ENCODE data around the gene MRPS12. TPM values are rescaled to one million over a fixed set of nuclear protein-coding genes. Genes with fewer than 3 reads are reported as not detected.

MRPS12 gene
- total RNA-seq, 1 donor from 2014 or later = 74.9 TPM

- TF ChIP-seq CTCF (conservative IDR thresholded peaks at IDR 0.05; ENCODE audit: low read depth, low read length) = no peak
- no peak for DNase-seq (ENCODE audit: low read depth)
- H3K4me3 ChIP-seq (ENCODE audit: low read depth, low read length) = no peak overlapping the region
Measured at GRCh38 chr19:38917516-38917915, 13.2 kb upstream of the MRPS12 start.

DNA sequence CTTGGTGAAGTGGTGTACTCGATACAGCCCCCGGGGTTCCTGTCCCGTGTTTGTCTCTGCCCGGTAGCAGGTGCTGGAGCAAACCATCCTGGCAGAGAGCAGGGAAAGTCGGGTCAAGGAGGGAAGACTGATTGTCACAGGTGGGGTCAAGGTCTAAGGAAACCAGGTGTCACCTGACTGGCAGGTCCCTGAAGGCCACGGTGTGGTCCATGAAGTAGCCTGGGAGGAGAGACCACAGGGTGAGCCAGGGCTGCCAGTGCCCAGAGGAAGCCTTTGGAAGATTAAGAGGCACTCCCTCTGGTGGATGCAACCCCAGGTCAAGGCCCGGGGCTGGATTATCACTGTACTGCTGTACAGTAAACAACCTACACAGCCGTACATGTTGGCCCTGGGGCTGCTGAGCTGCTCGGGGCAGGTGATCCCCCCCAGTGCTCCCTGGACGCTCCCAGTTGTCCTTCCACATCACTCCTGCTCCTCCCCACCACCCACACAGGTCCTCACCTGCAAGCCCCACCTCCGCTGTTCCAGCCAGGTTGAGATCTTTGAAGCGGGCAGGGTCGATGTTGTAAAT lies 12.7 kb upstream of the MRPS12 start:
- no peak for DNase-seq (ENCODE audit: low read depth)
- H3K4me3 ChIP-seq (ENCODE audit: low read depth, low read length) = no peak overlapping the region
- TF ChIP-seq CTCF (conservative IDR thresholded peaks at IDR 0.05; ENCODE audit: low read depth, low read length) = peak; percentile 44

DNA sequence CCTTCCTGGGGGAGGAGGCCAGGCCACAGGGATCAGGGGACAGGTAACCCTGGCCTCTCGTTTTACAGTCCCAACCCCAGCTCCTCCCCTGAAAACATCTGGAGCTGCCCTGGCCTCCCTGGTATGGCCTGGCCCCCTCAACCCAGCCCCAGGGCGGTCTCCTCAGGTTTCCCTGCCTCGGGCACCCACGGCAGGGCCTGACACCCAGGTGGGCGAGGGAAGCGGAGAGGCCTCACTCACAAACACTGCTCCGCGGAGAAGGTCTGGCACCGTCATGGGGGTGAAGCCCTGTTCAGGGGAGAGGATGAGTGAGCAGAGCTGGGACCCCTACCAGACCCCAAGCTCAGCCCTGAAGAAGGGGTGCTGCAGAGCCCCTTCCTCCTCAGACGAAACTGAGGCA lies 12.2 kb upstream of the MRPS12 start:
- no peak for DNase-seq (ENCODE audit: low read depth)
- H3K4me3 ChIP-seq (ENCODE audit: low read depth, low read length) = no peak overlapping the region
- no peak for TF ChIP-seq CTCF (conservative IDR thresholded peaks at IDR 0.05; ENCODE audit: low read depth, low read length)

DNA sequence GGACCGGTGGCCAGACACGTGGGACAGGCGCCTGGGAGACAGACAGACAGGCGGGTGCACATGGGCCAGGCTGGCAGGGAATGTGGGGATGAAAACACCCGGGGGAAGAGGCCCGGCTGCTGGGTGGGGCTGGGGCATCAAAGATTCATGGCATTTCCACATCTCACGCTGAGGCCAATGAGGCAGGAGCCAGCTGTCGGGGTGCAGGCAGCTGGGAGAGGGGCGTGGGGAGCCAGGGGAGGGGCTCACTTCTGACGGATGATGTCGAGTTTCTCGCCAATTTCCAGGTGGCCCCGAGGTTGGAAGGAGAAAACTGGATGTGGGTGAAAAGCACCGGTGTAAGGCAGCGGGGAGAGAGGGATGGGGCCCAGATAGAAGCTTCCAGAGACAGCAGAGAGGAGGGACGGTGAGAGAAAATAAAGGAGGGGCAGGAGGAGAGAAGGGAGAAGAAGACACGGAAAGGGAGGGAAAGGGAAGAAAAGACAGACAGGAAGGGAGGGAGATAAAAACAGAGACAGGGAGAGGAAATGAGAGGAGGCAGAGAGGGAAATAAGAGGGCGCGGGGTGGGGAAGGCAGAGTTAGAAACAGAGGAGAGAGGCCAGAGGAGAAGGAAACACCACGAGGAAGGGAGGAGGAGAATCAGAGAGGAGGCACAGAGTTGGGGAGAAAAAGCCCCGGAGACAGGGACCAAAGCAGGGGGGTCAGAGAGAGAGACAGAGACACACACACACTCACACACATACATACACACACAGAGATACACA lies 10.7 kb upstream of the MRPS12 start:
- no peak for DNase-seq (ENCODE audit: low read depth)
- H3K4me3 ChIP-seq (ENCODE audit: low read depth, low read length) = no peak overlapping the region
- TF ChIP-seq CTCF (conservative IDR thresholded peaks at IDR 0.05; ENCODE audit: low read depth, low read length) = no peak

DNA sequence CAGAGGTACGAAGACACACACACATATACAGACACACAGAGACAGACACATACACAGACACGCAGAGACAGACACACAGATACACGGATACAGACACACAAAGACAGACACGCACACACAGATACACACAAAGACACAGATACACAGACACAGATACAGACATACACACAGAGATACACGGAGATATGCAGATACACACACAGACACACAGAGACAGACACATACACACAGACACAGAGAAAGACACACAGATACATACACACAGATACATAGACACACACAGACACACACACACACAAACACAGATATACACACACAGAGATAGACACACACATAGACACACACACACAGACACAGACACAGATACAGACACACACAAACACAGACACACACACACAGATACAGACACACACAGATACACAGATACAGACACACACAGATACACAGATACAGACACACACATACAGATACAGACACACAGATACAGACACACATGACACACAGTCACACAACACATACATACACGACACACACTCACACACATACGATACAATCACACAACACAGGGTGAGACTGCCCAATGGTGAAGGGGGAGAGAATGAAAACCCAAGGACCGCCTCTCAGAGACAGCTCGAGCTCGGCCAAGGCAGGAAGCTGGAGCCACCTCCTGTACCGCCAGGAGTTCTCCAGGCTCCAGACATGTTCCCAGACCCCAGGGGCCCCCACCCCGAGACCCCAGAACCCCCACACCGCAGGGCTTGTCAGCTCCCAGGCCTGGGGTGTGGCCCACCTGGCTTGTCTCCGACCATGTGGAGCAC lies 9.9 kb upstream of the MRPS12 start:
- H3K4me3 ChIP-seq (ENCODE audit: low read depth, low read length) = no peak overlapping the region
- no peak for TF ChIP-seq CTCF (conservative IDR thresholded peaks at IDR 0.05; ENCODE audit: low read depth, low read length)
- no peak for DNase-seq (ENCODE audit: low read depth)

- H3K4me3 ChIP-seq (ENCODE audit: low read depth, low read length) = no peak overlapping the region
- no peak for DNase-seq (ENCODE audit: low read depth)
- TF ChIP-seq CTCF (conservative IDR thresholded peaks at IDR 0.05; ENCODE audit: low read depth, low read length) = no peak
Measured at GRCh38 chr19:38921420-38922274, 9.1 kb upstream of the MRPS12 start.
